GM23248 (cell line): ENCODE measurements around the gene ZNF454. TPM values are rescaled to one million over a fixed set of nuclear protein-coding genes. Genes with fewer than 3 reads are reported as not detected.

ENCODE experiments used
- DNase-seq: peaks from one replicate; pipeline ENCODE4 v3.0.0-alpha.2; 2015
- H2AFZ ChIP-seq: fragments of 200-600 bp; sonication (generic); 2 replicates; pipeline ENCODE4 v1.6.1; 2016; ENCODE audit warnings: antibody characterized with exemption
- H3F3A ChIP-seq: fragments of 200-600 bp; sonication (generic); 2 replicates; pipeline ENCODE4 v1.6.1; 2016; ENCODE audit warnings: mild to moderate bottlenecking, antibody characterized with exemption, mixed run types; ENCODE audit not compliant: insufficient read depth
- H3K27ac ChIP-seq: fragments of 200-600 bp; sonication (generic); 2 replicates; pipeline ENCODE4 v1.5.1; 2016; ENCODE audit warnings: mild to moderate bottlenecking
- H3K27me3 ChIP-seq: fragments of 200-600 bp; sonication (generic); replicated peaks from 2 replicates; pipeline ENCODE4 v1.6.1; 2016; ENCODE audit warnings: mild to moderate bottlenecking; ENCODE audit not compliant: insufficient read depth
- H3K36me3 ChIP-seq: fragments of 200-600 bp; sonication (generic); 2 replicates; pipeline ENCODE4 v1.6.1; 2016; ENCODE audit warnings: low read depth, mild to moderate bottlenecking
- H3K4me1 ChIP-seq: fragments of 200-600 bp; sonication (generic); 2 replicates; pipeline ENCODE4 v1.6.1; 2016; ENCODE audit warnings: mild to moderate bottlenecking; ENCODE audit not compliant: insufficient read depth
- H3K4me2 ChIP-seq: fragments of 200-600 bp; sonication (generic); one replicate; pipeline ENCODE4 v1.6.1; 2016; ENCODE audit warnings: mild to moderate bottlenecking; ENCODE audit not compliant: unreplicated experiment
- H3K4me3 ChIP-seq: fragments of 200-600 bp; sonication (generic); 2 replicates; pipeline ENCODE4 v1.5.1; 2016; ENCODE audit warnings: mild to moderate bottlenecking
- H3K79me2 ChIP-seq: fragments of 200-600 bp; sonication (generic); 2 replicates; pipeline ENCODE4 v1.6.1; 2016; ENCODE audit warnings: mild to moderate bottlenecking; ENCODE audit not compliant: insufficient read depth
- H3K9ac ChIP-seq: fragments of 200-600 bp; sonication (generic); 2 replicates; pipeline ENCODE4 v1.6.1; 2016; ENCODE audit warnings: mild to moderate bottlenecking
- H3K9me2 ChIP-seq: fragments of 200-600 bp; sonication (generic); 2 replicates; pipeline ENCODE4 v1.6.1; 2016; ENCODE audit warnings: mixed run types, mild to moderate bottlenecking, moderate library complexity; ENCODE audit not compliant: insufficient read depth
- H3K9me3 ChIP-seq: fragments of 200-600 bp; sonication (generic); one replicate; pipeline ENCODE4 v1.6.1; 2017; ENCODE audit warnings: low read depth
- H4K20me1 ChIP-seq: fragments of 200-600 bp; sonication (generic); 2 replicates; pipeline ENCODE4 v1.6.0; 2016; ENCODE audit not compliant: insufficient read depth
- EZH2 ChIP-seq: fragments of 200-600 bp; sonication (generic); IDR thresholded peaks from 2 replicates; pipeline ENCODE4 v1.6.1; 2018; ENCODE audit warnings: antibody characterized with exemption, mild to moderate bottlenecking; ENCODE audit not compliant: insufficient read depth, poor library complexity, severe bottlenecking
- EZH2phosphoT487 ChIP-seq: fragments of 200-600 bp; sonication (generic); IDR thresholded peaks from 2 replicates; pipeline ENCODE4 v1.6.1; 2018; ENCODE audit warnings: antibody characterized with exemption, moderate library complexity, mild to moderate bottlenecking, low read depth; ENCODE audit not compliant: insufficient read depth
- WGBS, 2 experiments: methylation state at CpG; one replicate each; pipeline ENCODE4 v1.1.6; 2015 to 2017; ENCODE audit warnings: low lambda C conversion rate in 2 of 2, low coverage in 1 of 2; ENCODE audit errors: missing lambda C conversion rate in 2 of 2; 5-methylcytosine and 5-hydroxymethylcytosine counted together
- in situ Hi-C: fragments of 300-500 bp; cut with MboI; formaldehyde crosslinking; loops from 2 replicates; pipeline ENCODE4 v1.15.0; 2020
- polyA plus RNA-seq: library from polyadenylated mRNA; unstranded; fragments of >200 nt; fragmentation: Nextera tagmentation; extraction: Ambion mirVana; gene quantifications from 2 replicates; pipeline ENCODE4 v1.2.1, GENCODE V29; 2016
- total RNA-seq: library from RNA; depleted of rRNA; stranded (reverse); fragments of >200 nt; shearing (Covaris generic); gene quantifications from 2 replicates; pipeline ENCODE4 v1.2.3, GENCODE V29; 2014

The ZNF454 gene
- total and polyA plus RNA-seq, 2 experiments from 2014 or later: 0.96 to 0.97 TPM

GRCh38 chr5:178982941-178983340 lies 41.9 kb downstream of the ZNF454 start:
- Histone ChIP-seq H2AFZ (no peak overlapping the region), H3K9me3 (peaks cover 4% of the 10 kb centered on the region), H3F3A (no peaks in the 10 kb centered on the region), H4K20me1 (no peaks in the 10 kb centered on the region), H3K4me3 (no peak overlapping the region), H3K79me2 (no peaks in the 10 kb centered on the region), H3K4me1 (no peaks in the 10 kb centered on the region), H3K9ac (no peak overlapping the region), H3K36me3 (no peaks in the 10 kb centered on the region), H3K27ac (no peak overlapping the region), H3K9me2 (no peaks in the 10 kb centered on the region), H3K4me2 (no peak overlapping the region), H3K27me3 (no peaks in the 10 kb centered on the region)
- in situ Hi-C loops: no loop called here
- no peak for TF ChIP-seq EZH2phosphoT487
- no peak for TF ChIP-seq EZH2
- 82 to 88% methylated on average over 15 to 17 of the region's 17 CpGs for WGBS, 2 experiments
- DNase-seq: no peak

GRCh38 chr5:178983728-178984127 lies 42.7 kb downstream of the ZNF454 start:
- Histone ChIP-seq H3K4me2 (no peak overlapping the region), H3K9ac (no peak overlapping the region), H3K36me3 (no peaks in the 10 kb centered on the region), H3K4me3 (no peak overlapping the region), H4K20me1 (no peaks in the 10 kb centered on the region), H3K27me3 (no peaks in the 10 kb centered on the region), H3K9me2 (no peaks in the 10 kb centered on the region), H2AFZ (no peak overlapping the region), H3K79me2 (no peaks in the 10 kb centered on the region), H3K9me3 (peaks cover 4% of the 10 kb centered on the region), H3K27ac (no peak overlapping the region), H3F3A (no peaks in the 10 kb centered on the region), H3K4me1 (no peaks in the 10 kb centered on the region)
- in situ Hi-C loops: no loop called here
- no peak for DNase-seq
- WGBS, 2 experiments: 72 to 75% methylated on average over 10 of the region's 10 CpGs
- TF ChIP-seq EZH2 (no peak), EZH2phosphoT487 (no peak)

- Histone ChIP-seq H2AFZ (no peak overlapping the region), H3K79me2 (no peaks in the 10 kb centered on the region), H3K4me1 (no peaks in the 10 kb centered on the region), H3K27ac (no peak overlapping the region), H3K9me2 (no peaks in the 10 kb centered on the region), H3K36me3 (no peaks in the 10 kb centered on the region), H3K9me3 (peaks cover 4% of the 10 kb centered on the region), H3K27me3 (no peaks in the 10 kb centered on the region), H3K4me2 (no peak overlapping the region), H4K20me1 (no peaks in the 10 kb centered on the region), H3F3A (no peaks in the 10 kb centered on the region), H3K9ac (no peak overlapping the region), H3K4me3 (no peak overlapping the region)
- 83 to 85% methylated on average over 34 to 36 of the region's 37 CpGs for WGBS, 2 experiments
- in situ Hi-C loops: no loop called here
- no peak for DNase-seq
- TF ChIP-seq EZH2: no peak
- TF ChIP-seq EZH2phosphoT487: no peak
These were observed 43.4 kb downstream of the ZNF454 start for GRCh38 chr5:178984145-178985072.

- H3K4me1 ChIP-seq: no peaks in the 10 kb centered on the region
- H3K9ac ChIP-seq: no peak overlapping the region
- no peak overlapping the region for H3K27ac ChIP-seq
- TF ChIP-seq EZH2phosphoT487 (no peak), EZH2 (no peak)
- in situ Hi-C loops: no loop called here
- no peak overlapping the region for H2AFZ ChIP-seq
- no peaks in the 10 kb centered on the region for H3K36me3 ChIP-seq
- no peaks in the 10 kb centered on the region for H3K27me3 ChIP-seq
- peaks cover 4% of the 10 kb centered on the region for H3K9me3 ChIP-seq
- H3K4me2 ChIP-seq: no peak overlapping the region
- WGBS, 2 experiments: 93% methylated on average over 25 to 42 of the region's 43 CpGs
- DNase-seq: no peak
- H3K79me2 ChIP-seq: no peaks in the 10 kb centered on the region
- H3F3A ChIP-seq: no peaks in the 10 kb centered on the region
- no peaks in the 10 kb centered on the region for H3K9me2 ChIP-seq
- H4K20me1 ChIP-seq: no peaks in the 10 kb centered on the region
- H3K4me3 ChIP-seq: no peak overlapping the region
These were observed 45.4 kb downstream of the ZNF454 start for GRCh38 chr5:178986326-178986960.
